Measurements from ENCODE around the gene THSD7B. TPM values are rescaled to one million over a fixed set of nuclear protein-coding genes. Genes with fewer than 3 reads are reported as not detected.

Gene THSD7B
- total and polyA plus RNA-seq, 2 of the 13 experiments (the other 11 are each of a cell fraction or from before 2014, with no cell fraction given), result 0.02 TPM; not detected in 1

GRCh38 chr2:137178951-137179377 lies 413.6 kb downstream of the THSD7B start (continued):
- TF ChIP-seq ZNF766 (CRISPR knock-in tag; IDR thresholded peaks at IDR 0.05; ENCODE audit: borderline replicate concordance), result no peak
- no peak for TF ChIP-seq ZNF496 (CRISPR knock-in tag; IDR thresholded peaks at IDR 0.05; ENCODE audit: insufficient replicate concordance)
- TF ChIP-seq ZNF501 (CRISPR knock-in tag; IDR thresholded peaks at IDR 0.05), result no peak
- no peak for TF ChIP-seq ZNF614 (CRISPR knock-in tag; IDR thresholded peaks at IDR 0.05; ENCODE audit: borderline replicate concordance)
- TF ChIP-seq SALL1 (CRISPR knock-in tag; IDR thresholded peaks at IDR 0.05), result no peak

- CTCF ChIA-PET (ENCODE audit: low intra/inter-chr PET ratio, low total read pairs), result no interaction called here
- TF ChIP-seq STAT5B (CRISPR knock-in tag; IDR thresholded peaks at IDR 0.05) (no peak), NFAT5 (CRISPR knock-in tag; IDR thresholded peaks at IDR 0.05) (no peak), ZBTB38 (CRISPR knock-in tag; IDR thresholded peaks at IDR 0.05) (no peak), ZNF800 (CRISPR knock-in tag; IDR thresholded peaks at IDR 0.05) (no peak), ZNF75D (CRISPR knock-in tag; IDR thresholded peaks at IDR 0.05; ENCODE audit: borderline replicate concordance) (no peak), ZNF644 (CRISPR knock-in tag; IDR thresholded peaks at IDR 0.05; ENCODE audit: low read depth) (no peak), DZIP1 (CRISPR knock-in tag; IDR thresholded peaks at IDR 0.05) (no peak), MNT (IDR thresholded peaks at IDR 0.05) (no peak)
Measured at GRCh38 chr2:137179542-137179941, 414.2 kb downstream of the THSD7B start.

More at GRCh38 chr2:137179542-137179941, 414.2 kb downstream of the THSD7B start:
- no peak overlapping the region for H3K4me3 ChIP-seq (replicated peaks in 1 of 3; ENCODE audit: insufficient read depth in 1 of 3, low read depth in 2 of 3, low read length in 3 of 3)
- in situ Hi-C loops (cut with HindIII; ENCODE audit: extremely low pct_ligation_motif_present, low pct_unique_long_range_greater_than_20kb) (no loop called here), intact Hi-C loops (cut with micrococcal nuclease; ENCODE audit: unreplicated experiment) (no loop called here)
- no TSS peak for BruUV-seq (replicated peaks)
- no peak overlapping the region for H3K9ac ChIP-seq (ENCODE audit: insufficient read depth, low read depth, low read length)
- no peaks in the 10 kb centered on the region for H3K27me3 ChIP-seq (ENCODE audit: control insufficient read depth in 1 of 2, insufficient read depth in 2 of 2, low read length in 2 of 2)
- H3K27ac ChIP-seq (ENCODE audit: extremely low read length, insufficient read depth, low read length), result no peak overlapping the region
- H4K20me1 ChIP-seq (ENCODE audit: insufficient read depth, low read length), result no peaks in the 10 kb centered on the region
- no peaks in the 10 kb centered on the region for H3K4me1 ChIP-seq (ENCODE audit: insufficient read depth, low read length)
- no peak overlapping the region for H3K4me2 ChIP-seq (ENCODE audit: low read depth, low read length)
- no peak overlapping the region for H2AFZ ChIP-seq (ENCODE audit: low read length)
- no peaks in the 10 kb centered on the region for H3K79me2 ChIP-seq (ENCODE audit: insufficient read depth, low read length)
- H3K36me3 ChIP-seq (replicated peaks in 1 of 2; ENCODE audit: control insufficient read depth in 1 of 2, insufficient read depth in 2 of 2, low read length in 2 of 2), result no peaks in the 10 kb centered on the region
- DNase-seq (ENCODE audit: low spot score), result no peak
- POLR2A ChIA-PET, result no interaction called here
- H3K9me3 ChIP-seq (ENCODE audit: low read length), result no peaks in the 10 kb centered on the region
- no peak for ATAC-seq
- FAIRE-seq, result no peak

All from HepG2 (cell line).